ENCODE results near the gene BLMH.

DNA sequence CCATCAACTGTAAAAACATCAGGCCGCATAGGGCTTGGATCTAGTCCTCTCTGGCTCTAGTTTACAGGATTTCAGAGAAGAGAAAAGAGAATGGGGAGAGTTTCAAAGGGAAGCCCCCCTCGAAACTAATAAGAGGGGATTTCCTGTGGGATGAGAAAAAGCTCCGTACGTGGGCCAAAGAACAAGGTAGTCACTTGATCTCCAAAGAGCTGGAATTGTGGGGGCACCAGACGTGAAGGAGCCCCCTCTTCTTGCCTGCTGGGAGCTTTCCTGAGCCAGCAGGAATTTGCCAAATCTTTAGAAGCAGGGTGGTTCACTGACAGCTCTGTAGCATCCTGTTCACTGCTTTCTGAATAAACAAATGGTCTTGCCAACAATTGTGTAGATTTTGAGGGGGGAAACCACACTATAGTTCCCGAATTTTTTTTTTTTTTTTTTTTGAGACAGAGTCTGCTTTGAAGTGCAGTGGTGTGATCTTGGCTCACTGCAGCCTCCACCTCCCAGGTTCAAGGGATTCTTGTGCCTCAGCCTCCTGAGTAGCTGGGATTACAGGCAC, 49.1 kb upstream of the BLMH start:
- TF ChIP-seq SIN3A (IDR thresholded peaks at IDR 0.05; ENCODE audit: borderline replicate concordance, insufficient read depth, low read length) (no peak), POLR2AphosphoS5 (IDR thresholded peaks at IDR 0.05; ENCODE audit: low read depth, low read length) (no peak)
- TF ChIP-seq, protein P1, sequence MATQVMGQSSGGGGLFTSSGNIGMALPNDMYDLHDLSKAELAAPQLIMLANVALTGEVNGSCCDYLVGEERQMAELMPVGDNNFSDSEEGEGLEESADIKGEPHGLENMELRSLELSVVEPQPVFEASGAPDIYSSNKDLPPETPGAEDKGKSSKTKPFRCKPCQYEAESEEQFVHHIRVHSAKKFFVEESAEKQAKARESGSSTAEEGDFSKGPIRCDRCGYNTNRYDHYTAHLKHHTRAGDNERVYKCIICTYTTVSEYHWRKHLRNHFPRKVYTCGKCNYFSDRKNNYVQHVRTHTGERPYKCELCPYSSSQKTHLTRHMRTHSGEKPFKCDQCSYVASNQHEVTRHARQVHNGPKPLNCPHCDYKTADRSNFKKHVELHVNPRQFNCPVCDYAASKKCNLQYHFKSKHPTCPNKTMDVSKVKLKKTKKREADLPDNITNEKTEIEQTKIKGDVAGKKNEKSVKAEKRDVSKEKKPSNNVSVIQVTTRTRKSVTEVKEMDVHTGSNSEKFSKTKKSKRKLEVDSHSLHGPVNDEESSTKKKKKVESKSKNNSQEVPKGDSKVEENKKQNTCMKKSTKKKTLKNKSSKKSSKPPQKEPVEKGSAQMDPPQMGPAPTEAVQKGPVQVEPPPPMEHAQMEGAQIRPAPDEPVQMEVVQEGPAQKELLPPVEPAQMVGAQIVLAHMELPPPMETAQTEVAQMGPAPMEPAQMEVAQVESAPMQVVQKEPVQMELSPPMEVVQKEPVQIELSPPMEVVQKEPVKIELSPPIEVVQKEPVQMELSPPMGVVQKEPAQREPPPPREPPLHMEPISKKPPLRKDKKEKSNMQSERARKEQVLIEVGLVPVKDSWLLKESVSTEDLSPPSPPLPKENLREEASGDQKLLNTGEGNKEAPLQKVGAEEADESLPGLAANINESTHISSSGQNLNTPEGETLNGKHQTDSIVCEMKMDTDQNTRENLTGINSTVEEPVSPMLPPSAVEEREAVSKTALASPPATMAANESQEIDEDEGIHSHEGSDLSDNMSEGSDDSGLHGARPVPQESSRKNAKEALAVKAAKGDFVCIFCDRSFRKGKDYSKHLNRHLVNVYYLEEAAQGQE (IDR thresholded peaks at IDR 0.05; ENCODE audit: insufficient read depth in 1 of 2, low read depth in 2 of 2, low read length in 2 of 2), result no peak

Measured in PFSK-1 (cell line).